Fibroblast of the aortic adventitia (primary cell): ENCODE measurements around the gene GATAD2A. TPM values are rescaled to one million over a fixed set of nuclear protein-coding genes. Genes with fewer than 3 reads are reported as not detected.

Experiments
- DNase-seq: peaks from one replicate; pipeline ENCODE4 v3.0.0-alpha.2; 2010; ENCODE audit warnings: low read depth
- H3K4me3 ChIP-seq: 2 replicates; pipeline ENCODE4 v1.5.1; 2011; ENCODE audit warnings: low read depth, mild to moderate bottlenecking, control low read depth, low read length, moderate library complexity
- CTCF ChIP-seq: IDR thresholded peaks from 2 replicates; pipeline ENCODE4 v1.5.1; 2011; ENCODE audit warnings: mild to moderate bottlenecking, low read length, control low read depth, inconsistent platforms; ENCODE audit not compliant: insufficient read depth
- total RNA-seq: library from RNA; depleted of rRNA; stranded (reverse); fragments of >200 nt; gene quantifications from 2 replicates; pipeline ENCODE4 v1.2.3, GENCODE V29; 2012; ENCODE audit warnings: low replicate concordance

GATAD2A gene
- total RNA-seq, 1 donor: 46.4 TPM

- DNase-seq: no peak
- no peak overlapping the region for H3K4me3 ChIP-seq
- TF ChIP-seq CTCF: no peak
These were observed 130.1 kb downstream of the GATAD2A start for GRCh38 chr19:19535311-19536191.

GRCh38 chr19:19537075-19538048 lies 131.9 kb downstream of the GATAD2A start:
- no peak overlapping the region for H3K4me3 ChIP-seq
- DNase-seq: no peak
- no peak for TF ChIP-seq CTCF

GRCh38 chr19:19538061-19538784 lies 132.7 kb downstream of the GATAD2A start, which contains the start of gene CILP2:
CILP2 (plus strand) TSS chr19:19538265; CDS start chr19:19538350, 85 bp downstream.
- TF ChIP-seq CTCF: no peak
- peak within 1 kb of the TSS; percentile 17 for H3K4me3 ChIP-seq
- DNase-seq: no peak

GRCh38 chr19:19538785-19539166 lies 133.3 kb downstream of the GATAD2A start:
- DNase-seq: no peak
- H3K4me3 ChIP-seq: no peak overlapping the region
- TF ChIP-seq CTCF: no peak

GRCh38 chr19:19539698-19540063 lies 134.2 kb downstream of the GATAD2A start:
- DNase-seq: no peak
- no peak overlapping the region for H3K4me3 ChIP-seq
- no peak for TF ChIP-seq CTCF

- DNase-seq: no peak
- no peak for TF ChIP-seq CTCF
- H3K4me3 ChIP-seq: no peak overlapping the region
These were observed 134.7 kb downstream of the GATAD2A start for GRCh38 chr19:19540064-19540714.
